ENCODE results near the gene FCGBP.
A peak's percentile ranks its signal among the peaks of the same experiment; 100 is the strongest.

Gene FCGBP

DNA sequence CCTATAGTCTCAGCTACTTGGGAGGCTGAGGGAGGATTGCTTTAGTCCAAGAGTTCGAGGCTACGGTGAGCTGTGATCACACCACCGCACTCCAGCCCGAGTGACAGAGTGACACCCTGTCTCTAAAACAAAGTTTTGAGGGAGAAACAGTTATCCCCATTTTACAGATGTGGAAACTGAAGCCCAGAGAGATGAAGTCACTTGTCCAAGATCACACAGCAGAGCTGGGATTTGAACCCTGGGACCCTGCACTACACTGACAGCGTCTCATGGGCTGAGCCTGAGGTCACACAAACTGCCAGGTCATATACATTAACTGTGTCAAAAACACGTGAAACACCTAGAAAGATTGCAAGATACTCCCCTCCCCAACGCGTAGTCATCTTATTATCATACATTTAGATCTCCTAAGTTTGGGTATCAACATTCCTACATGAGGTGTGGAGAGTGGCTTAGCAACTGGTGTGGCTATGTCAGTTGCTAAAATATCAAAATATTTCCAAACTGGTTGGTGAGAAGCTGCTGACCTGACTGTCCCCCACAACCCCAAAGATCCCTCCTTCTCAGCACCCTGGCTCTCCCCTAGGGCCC lies 8.2 kb downstream of the FCGBP start:
- TF ChIP-seq, protein P1, sequence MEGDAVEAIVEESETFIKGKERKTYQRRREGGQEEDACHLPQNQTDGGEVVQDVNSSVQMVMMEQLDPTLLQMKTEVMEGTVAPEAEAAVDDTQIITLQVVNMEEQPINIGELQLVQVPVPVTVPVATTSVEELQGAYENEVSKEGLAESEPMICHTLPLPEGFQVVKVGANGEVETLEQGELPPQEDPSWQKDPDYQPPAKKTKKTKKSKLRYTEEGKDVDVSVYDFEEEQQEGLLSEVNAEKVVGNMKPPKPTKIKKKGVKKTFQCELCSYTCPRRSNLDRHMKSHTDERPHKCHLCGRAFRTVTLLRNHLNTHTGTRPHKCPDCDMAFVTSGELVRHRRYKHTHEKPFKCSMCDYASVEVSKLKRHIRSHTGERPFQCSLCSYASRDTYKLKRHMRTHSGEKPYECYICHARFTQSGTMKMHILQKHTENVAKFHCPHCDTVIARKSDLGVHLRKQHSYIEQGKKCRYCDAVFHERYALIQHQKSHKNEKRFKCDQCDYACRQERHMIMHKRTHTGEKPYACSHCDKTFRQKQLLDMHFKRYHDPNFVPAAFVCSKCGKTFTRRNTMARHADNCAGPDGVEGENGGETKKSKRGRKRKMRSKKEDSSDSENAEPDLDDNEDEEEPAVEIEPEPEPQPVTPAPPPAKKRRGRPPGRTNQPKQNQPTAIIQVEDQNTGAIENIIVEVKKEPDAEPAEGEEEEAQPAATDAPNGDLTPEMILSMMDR (IDR thresholded peaks at IDR 0.05; ENCODE audit: extremely low read depth, missing control alignments) = no peak
- no peak for DNase-seq (ENCODE audit: low spot score)

DNA sequence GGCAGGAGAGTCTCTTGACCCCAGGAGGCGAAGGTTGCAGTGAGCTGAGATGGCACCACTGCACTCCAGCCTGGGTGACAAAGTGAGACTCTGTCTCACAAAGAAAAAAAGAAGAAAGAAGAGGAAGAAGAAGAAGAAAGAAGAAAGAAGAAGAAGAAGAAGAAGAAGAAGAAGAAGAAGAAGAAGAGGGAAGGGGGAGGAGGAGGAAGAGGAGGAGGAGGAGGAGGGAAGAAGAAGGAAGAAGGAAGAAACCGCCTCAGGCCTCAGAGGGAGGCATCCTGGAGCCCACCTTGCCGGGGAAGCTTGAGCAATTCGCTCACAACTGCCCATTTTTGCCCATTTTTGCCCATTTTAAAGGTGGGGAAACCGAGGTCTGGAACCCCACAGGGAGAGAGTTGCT lies 9.5 kb downstream of the FCGBP start:
- DNase-seq (ENCODE audit: low spot score) = no peak
- TF ChIP-seq, protein P1 (IDR thresholded peaks at IDR 0.05; ENCODE audit: extremely low read depth, missing control alignments) = no peak

DNA sequence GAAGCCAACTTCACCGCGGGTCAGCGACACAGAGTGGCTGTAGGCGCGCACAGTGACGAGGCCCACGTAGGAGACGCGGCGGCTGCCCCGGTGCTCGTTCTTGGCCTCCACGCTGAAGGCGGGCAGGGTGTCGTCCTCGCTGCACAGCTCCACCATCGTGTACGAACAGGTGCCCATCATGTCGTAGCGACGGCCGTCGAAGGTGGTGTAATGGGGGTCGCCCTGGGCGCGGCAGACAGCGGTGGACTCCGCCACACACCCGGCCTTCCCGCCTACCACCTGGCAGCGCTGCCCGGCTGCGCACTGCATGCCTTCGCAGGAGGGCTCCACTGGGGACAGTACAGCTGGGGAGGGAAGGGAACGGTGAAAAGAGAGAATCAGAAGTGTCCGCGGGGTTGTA lies 10.0 kb downstream of the FCGBP start:
- TF ChIP-seq, protein P1 (IDR thresholded peaks at IDR 0.05; ENCODE audit: extremely low read depth, missing control alignments) = no peak
- no peak for DNase-seq (ENCODE audit: low spot score)

DNA sequence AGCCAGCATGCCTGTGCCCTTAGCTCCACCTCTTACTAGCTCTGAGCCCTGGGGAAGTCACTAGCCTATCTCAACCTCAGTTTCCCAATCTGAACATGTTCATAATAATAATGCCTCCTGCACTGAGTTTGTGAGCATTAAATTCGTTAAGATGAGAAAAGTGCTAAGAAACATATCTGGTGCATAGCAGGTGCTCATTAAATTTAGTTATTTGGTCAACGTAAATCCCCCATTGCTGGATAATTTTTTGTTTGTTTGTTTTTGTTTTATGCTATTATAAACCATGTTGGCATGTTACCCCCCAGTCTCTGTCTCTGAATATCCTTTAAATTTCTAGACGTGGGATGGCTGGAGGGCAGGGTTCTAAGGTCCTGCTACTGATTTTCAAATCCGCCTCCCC lies 10.6 kb downstream of the FCGBP start:
- TF ChIP-seq, protein P1 (IDR thresholded peaks at IDR 0.05; ENCODE audit: extremely low read depth, missing control alignments) = no peak
- no peak for DNase-seq (ENCODE audit: low spot score)

DNA sequence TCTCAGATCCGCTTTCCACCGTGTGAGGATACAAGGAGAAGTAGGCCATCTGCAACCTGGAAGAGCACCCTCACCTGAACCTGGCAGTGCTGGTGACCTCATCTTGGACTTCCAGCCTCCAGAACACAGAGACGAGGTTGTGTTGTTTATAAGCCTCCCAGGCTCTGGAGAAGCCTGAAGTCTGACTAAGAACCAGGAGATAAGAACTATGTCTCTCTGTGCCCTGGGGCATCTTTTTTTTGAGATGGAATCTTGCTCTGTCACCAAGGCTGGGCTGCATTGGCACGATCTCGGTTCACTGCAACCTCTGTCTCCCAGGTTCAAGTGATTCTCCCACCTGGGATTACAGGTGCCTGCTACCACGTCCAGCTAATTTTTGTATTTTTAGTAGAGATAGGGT lies 14.5 kb downstream of the FCGBP start:
- DNase-seq (ENCODE audit: low spot score) = peak; percentile 3
- TF ChIP-seq, protein P1 (IDR thresholded peaks at IDR 0.05; ENCODE audit: extremely low read depth, missing control alignments) = no peak

DNA sequence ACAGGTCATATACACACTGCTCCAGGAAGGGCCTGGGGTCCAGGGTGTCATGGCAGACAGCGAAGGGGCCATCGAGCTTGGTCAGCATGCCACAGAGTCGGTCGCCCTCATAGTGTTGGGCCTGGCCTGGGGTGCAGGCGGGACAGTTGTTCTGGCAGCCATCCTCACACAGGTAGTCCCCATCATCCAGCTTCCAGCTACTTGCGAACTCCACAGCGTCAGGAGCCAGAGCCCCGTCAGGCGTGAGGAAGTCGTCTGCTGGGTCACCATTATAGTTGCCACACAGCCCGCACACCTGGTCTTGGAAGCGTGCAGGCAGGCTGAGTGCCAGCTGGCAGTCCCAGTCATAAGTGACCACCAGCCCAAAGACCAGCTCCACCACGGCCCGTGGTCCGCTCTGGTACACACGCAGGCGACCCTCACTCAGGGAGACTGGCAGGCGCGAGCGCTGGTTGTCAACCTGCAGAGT lies 16.2 kb downstream of the FCGBP start:
- TF ChIP-seq, protein P1 (IDR thresholded peaks at IDR 0.05; ENCODE audit: extremely low read depth, missing control alignments) = no peak
- peak; percentile 5 for DNase-seq (ENCODE audit: low spot score)

DNA sequence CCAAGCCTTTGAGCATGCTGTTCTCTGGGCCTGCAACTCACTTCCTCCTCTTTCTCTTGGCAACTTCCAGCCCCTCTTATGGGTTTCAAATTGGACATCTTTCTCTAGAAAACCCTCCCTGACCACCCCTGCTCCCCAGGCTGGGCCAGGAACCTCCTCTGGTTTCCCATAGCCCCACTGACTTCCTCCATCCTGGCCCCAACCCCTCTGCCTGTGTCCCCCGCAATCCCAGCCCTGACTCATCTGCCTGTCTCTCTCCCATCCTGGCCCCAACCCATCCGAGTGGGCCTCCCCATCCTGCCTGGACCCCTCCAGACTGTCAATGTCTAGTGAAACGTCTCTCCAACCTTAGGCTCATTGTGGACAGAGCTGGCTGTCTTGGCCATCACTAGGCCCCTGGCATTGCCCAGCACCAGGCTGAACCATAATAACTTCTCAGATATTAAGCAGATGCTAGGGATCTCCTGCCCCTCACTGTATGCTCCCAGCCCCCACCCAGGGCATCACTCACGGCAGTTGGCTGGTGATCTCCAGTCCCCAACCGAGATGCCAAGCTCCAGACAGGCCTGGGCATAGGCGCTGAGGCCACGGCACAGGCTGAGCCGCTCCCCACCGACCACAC lies 16.8 kb downstream of the FCGBP start:
- TF ChIP-seq, protein P1 (IDR thresholded peaks at IDR 0.05; ENCODE audit: extremely low read depth, missing control alignments) = no peak
- peak; percentile 21 for DNase-seq (ENCODE audit: low spot score)
